Erythroblast (primary cell): ENCODE results near the gene KRT2.

Source experiments
- GATA1 ChIP-seq: IDR thresholded peaks from 2 replicates; pipeline ENCODE4 v1.6.1; 2011; ENCODE audit warnings: low read depth, mild to moderate bottlenecking, control low read depth, low read length, moderate library complexity
- POLR2A ChIP-seq: IDR thresholded peaks from 2 replicates; pipeline ENCODE4 v1.6.1; 2011; ENCODE audit warnings: mild to moderate bottlenecking, low read length

- no peak for TF ChIP-seq POLR2A
- no peak for TF ChIP-seq GATA1
These were observed 45.9 kb downstream of the KRT2 start for GRCh38 chr12:52606096-52606495.
